GM10266 (cell line): ENCODE measurements around the gene FUOM.
A peak's percentile ranks its signal among the peaks of the same experiment; 100 is the strongest.

Experiments
- DNase-seq: peaks from one replicate; pipeline ENCODE4 v3.0.0; 2012; ENCODE audit errors: extremely low spot score
- TF ChIP-seq, protein P1 (sequence below): IDR thresholded peaks from 2 replicates; pipeline ENCODE4 v1.5.1; 2012; ENCODE audit warnings: mild to moderate bottlenecking, low read depth; ENCODE audit not compliant: control insufficient read depth, insufficient read depth; ENCODE audit errors: missing control alignments

Gene FUOM

DNA sequence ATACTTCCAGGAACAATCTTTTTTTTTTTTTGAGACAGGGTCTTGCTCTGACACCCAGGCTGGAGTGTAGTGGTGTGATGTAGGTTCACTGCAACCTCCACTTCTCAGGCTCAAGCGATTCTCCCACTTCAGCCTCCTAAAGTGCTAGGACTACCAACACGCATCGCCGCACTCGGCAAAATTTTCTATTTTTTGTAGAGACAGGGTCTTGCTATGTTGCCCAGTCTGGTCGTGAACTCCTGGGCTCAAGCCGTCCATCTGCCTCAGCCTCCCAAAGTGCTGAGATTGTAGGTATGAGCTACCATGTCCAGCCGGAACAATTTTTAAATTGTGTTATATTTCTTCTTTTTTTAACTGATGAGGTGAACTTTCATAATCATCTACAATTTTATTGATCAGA lies 47.0 kb downstream of the FUOM start:
- TF ChIP-seq, protein P1, sequence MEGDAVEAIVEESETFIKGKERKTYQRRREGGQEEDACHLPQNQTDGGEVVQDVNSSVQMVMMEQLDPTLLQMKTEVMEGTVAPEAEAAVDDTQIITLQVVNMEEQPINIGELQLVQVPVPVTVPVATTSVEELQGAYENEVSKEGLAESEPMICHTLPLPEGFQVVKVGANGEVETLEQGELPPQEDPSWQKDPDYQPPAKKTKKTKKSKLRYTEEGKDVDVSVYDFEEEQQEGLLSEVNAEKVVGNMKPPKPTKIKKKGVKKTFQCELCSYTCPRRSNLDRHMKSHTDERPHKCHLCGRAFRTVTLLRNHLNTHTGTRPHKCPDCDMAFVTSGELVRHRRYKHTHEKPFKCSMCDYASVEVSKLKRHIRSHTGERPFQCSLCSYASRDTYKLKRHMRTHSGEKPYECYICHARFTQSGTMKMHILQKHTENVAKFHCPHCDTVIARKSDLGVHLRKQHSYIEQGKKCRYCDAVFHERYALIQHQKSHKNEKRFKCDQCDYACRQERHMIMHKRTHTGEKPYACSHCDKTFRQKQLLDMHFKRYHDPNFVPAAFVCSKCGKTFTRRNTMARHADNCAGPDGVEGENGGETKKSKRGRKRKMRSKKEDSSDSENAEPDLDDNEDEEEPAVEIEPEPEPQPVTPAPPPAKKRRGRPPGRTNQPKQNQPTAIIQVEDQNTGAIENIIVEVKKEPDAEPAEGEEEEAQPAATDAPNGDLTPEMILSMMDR: no peak
- DNase-seq: no peak

GRCh38 chr10:133310399-133310755 lies 47.4 kb downstream of the FUOM start:
- TF ChIP-seq, protein P1: no peak
- no peak for DNase-seq

GRCh38 chr10:133309720-133310398 lies 48.0 kb downstream of the FUOM start:
- TF ChIP-seq, protein P1: no peak
- DNase-seq: no peak

- peak; percentile 99 for DNase-seq
- TF ChIP-seq, protein P1: no peak
These were observed 48.6 kb downstream of the FUOM start for GRCh38 chr10:133309100-133309719.

- peak; percentile 93 for DNase-seq
- TF ChIP-seq, protein P1: no peak
These were observed 49.3 kb downstream of the FUOM start, which contains the start of the genes TUBGCP2 and ZNF511 for GRCh38 chr10:133308421-133309099. Gene TUBGCP2 (minus strand): TSS chr10:133308872. CDS start chr10:133302941, 5,931 bp downstream. Gene ZNF511 (plus strand): TSS chr10:133308914. CDS start chr10:133308944, 30 bp downstream.

GRCh38 chr10:133307776-133308420 lies 49.9 kb downstream of the FUOM start:
- peak; percentile 78 for DNase-seq
- TF ChIP-seq, protein P1: peak; percentile 80
